HEK293T (cell line): ENCODE measurements around the gene DPEP2.
"Not testable (repeated sequence)": the region's sequence is repeated elsewhere in the genome, so short reads cannot be mapped to it uniquely, and the experiment has no call there.

ENCODE experiments used
- CTCF ChIA-PET: fragments of 350-600 bp; formaldehyde crosslinking; extraction: SDS; loops from one replicate; lab custom pipeline; 2021; ENCODE audit warnings: antibody characterized with exemption, inconsistent platforms; lab: Yijun Ruan, JAX
- POLR2A ChIA-PET: fragments of 350-600 bp; formaldehyde crosslinking; extraction: SDS; loops from one replicate; lab custom pipeline; 2020; ENCODE audit warnings: antibody characterized with exemption, inconsistent platforms; lab: Yijun Ruan, JAX
- DNase-seq: peaks from one replicate; pipeline ENCODE4 v3.0.0; 2012; ENCODE audit warnings: mixed read lengths; ENCODE audit errors: extremely low spot score
- BHLHE40 ChIP-seq: fragments of 450-650 bp; IDR thresholded peaks from 2 replicates; pipeline ENCODE4 v1.6.1; 2016; ENCODE audit warnings: mild to moderate bottlenecking, moderate library complexity, borderline replicate concordance
- CTBP1 ChIP-seq: fragments of 450-650 bp; IDR thresholded peaks from 2 replicates; pipeline ENCODE4 v1.6.1; 2016; ENCODE audit warnings: borderline replicate concordance
- ELF4 ChIP-seq: fragments of 450-650 bp; IDR thresholded peaks from 2 replicates; pipeline ENCODE4 v1.6.1; 2017; ENCODE audit warnings: antibody characterized with exemption
- FOXA1 ChIP-seq: fragments of 450-650 bp; IDR thresholded peaks from 2 replicates; pipeline ENCODE4 v1.6.1; 2016; ENCODE audit warnings: mild to moderate bottlenecking
- FOXK2 ChIP-seq: fragments of 450-650 bp; IDR thresholded peaks from 2 replicates; pipeline ENCODE4 v1.6.1; 2016; ENCODE audit warnings: mild to moderate bottlenecking
- FOXM1 ChIP-seq: fragments of 450-650 bp; IDR thresholded peaks from 2 replicates; pipeline ENCODE4 v1.6.1; 2017; ENCODE audit warnings: mild to moderate bottlenecking, borderline replicate concordance
- HDGF ChIP-seq: fragments of 450-650 bp; IDR thresholded peaks from 2 replicates; pipeline ENCODE4 v1.6.1; 2017; ENCODE audit warnings: antibody characterized with exemption, borderline replicate concordance
- L3MBTL2 ChIP-seq: fragments of 450-650 bp; conservative IDR thresholded peaks from 2 replicates; pipeline ENCODE4 v1.6.1; 2016; ENCODE audit warnings: mild to moderate bottlenecking
- LEF1 ChIP-seq: fragments of 450-650 bp; IDR thresholded peaks from 2 replicates; pipeline ENCODE4 v1.6.1; 2017; ENCODE audit warnings: mild to moderate bottlenecking, borderline replicate concordance
- NFRKB ChIP-seq: fragments of 450-650 bp; IDR thresholded peaks from 2 replicates; pipeline ENCODE4 v1.6.1; 2016; ENCODE audit warnings: mild to moderate bottlenecking, moderate library complexity
- PKNOX1 ChIP-seq: fragments of 450-650 bp; IDR thresholded peaks from 2 replicates; pipeline ENCODE4 v1.6.1; 2016
- SP1 ChIP-seq: fragments of 450-650 bp; IDR thresholded peaks from 2 replicates; pipeline ENCODE4 v1.6.1; 2017
- SUZ12 ChIP-seq: fragments of 450-650 bp; IDR thresholded peaks from 2 replicates; pipeline ENCODE4 v1.6.1; 2016; ENCODE audit warnings: mild to moderate bottlenecking
- TARDBP ChIP-seq: fragments of 450-650 bp; IDR thresholded peaks from 2 replicates; pipeline ENCODE4 v1.6.1; 2016
- ZNF384 ChIP-seq: fragments of 450-650 bp; IDR thresholded peaks from 2 replicates; pipeline ENCODE4 v1.6.1; 2016

DPEP2 gene

GRCh38 chr16:67940446-67941089 lies 58.7 kb downstream of the DPEP2 start:
- CTCF ChIA-PET, result interaction anchor here (1.1 kb wide), 1 partner anchor 57 kb away, joined by 5 read pairs; no protein-coding TSS in a partner anchor
- DNase-seq, result no peak
- TF ChIP-seq PKNOX1 (no peak), FOXM1 (no peak)
- POLR2A ChIA-PET, result interaction anchor here (1.0 to 1.2 kb wide), 2 partner anchors 34 to 50 kb away, joined by 3 to 4 read pairs; no protein-coding TSS in a partner anchor

GRCh38 chr16:67939507-67940445 lies 59.5 kb downstream of the DPEP2 start:
- CTCF ChIA-PET, result interaction anchor here (0.6 kb wide), 1 partner anchor 36 kb away, joined by 4 read pairs; no protein-coding TSS in a partner anchor
- POLR2A ChIA-PET, result interaction anchor here (1.0 kb wide), 1 partner anchor 49 kb away, joined by 3 read pairs; no protein-coding TSS in a partner anchor
- DNase-seq, result no peak

GRCh38 chr16:67937713-67938112 lies 61.6 kb downstream of the DPEP2 start:
- POLR2A ChIA-PET, DNase-seq: not testable (repeated sequence)
- TF ChIP-seq ZNF384, result peak; percentile 54
- CTCF ChIA-PET, result interaction anchor here (0.7 to 1.0 kb wide), 2 partner anchors 54 to 1018 kb away, joined by 3 to 5 read pairs; no protein-coding TSS in a partner anchor

More at GRCh38 chr16:67939507-67940445, 59.5 kb downstream of the DPEP2 start:
- TF ChIP-seq NFRKB (no peak), PKNOX1 (no peak), L3MBTL2 (no peak), BHLHE40 (no peak), LEF1 (no peak), ZNF384 (no peak), TARDBP (no peak), SP1 (no peak), FOXA1 (no peak), HDGF (no peak), FOXK2 (no peak), ELF4 (no peak), SUZ12 (no peak), FOXM1 (no peak), CTBP1 (no peak)
